ENCODE data around the gene KYNU. TPM values are rescaled to one million over a fixed set of nuclear protein-coding genes. Genes with fewer than 3 reads are reported as not detected.

Gene KYNU
- total and polyA plus RNA-seq, 10 of the 15 experiments (the other 5 are each of a cell fraction or from before 2014, with no cell fraction given) = 31.3 to 101 (median 38.3) TPM

DNA sequence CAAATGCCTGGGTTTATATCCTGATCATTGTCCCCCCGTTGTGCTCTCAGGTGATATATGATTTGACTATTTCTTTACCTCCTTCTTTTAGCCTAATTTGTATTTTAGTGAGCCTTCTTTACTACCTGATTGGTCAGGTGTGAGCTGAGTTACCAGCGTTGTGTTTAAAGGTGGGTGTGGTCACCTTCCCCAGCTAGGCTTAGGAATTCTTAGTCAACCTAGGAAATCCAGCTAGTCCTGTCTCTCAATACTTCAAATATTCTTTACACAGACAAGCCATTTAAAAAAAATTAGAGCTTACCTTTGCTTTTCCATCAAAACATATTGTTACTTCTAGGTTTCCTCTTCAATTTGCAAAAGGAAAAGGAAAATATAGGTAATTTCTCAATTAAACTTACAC lies 30.2 kb downstream of the KYNU start:
- TF ChIP-seq SUZ12 (IDR thresholded peaks at IDR 0.05; ENCODE audit: unreplicated experiment) (no peak), CHD4 (IDR thresholded peaks at IDR 0.05) (no peak), RUNX3 (IDR thresholded peaks at IDR 0.05; ENCODE audit: low read length) (no peak), CBX3 (IDR thresholded peaks at IDR 0.05; ENCODE audit: borderline replicate concordance, low read depth) (no peak), MTA3 (IDR thresholded peaks at IDR 0.05; ENCODE audit: borderline replicate concordance, low read length) (no peak), NR2C2 (IDR thresholded peaks at IDR 0.05; ENCODE audit: borderline replicate concordance, control insufficient read depth, insufficient read length, low read depth) (no peak), STAT3 (IDR thresholded peaks at IDR 0.05; ENCODE audit: low read depth, low read length) (no peak), SREBF1 (IDR thresholded peaks at IDR 0.05; ENCODE audit: low read length) (no peak), ZSCAN29 (IDR thresholded peaks at IDR 0.05) (no peak), HDAC6 (IDR thresholded peaks at IDR 0.05; ENCODE audit: unreplicated experiment) (no peak)
- TF ChIP-seq, protein P1, sequence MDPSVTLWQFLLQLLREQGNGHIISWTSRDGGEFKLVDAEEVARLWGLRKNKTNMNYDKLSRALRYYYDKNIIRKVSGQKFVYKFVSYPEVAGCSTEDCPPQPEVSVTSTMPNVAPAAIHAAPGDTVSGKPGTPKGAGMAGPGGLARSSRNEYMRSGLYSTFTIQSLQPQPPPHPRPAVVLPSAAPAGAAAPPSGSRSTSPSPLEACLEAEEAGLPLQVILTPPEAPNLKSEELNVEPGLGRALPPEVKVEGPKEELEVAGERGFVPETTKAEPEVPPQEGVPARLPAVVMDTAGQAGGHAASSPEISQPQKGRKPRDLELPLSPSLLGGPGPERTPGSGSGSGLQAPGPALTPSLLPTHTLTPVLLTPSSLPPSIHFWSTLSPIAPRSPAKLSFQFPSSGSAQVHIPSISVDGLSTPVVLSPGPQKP (IDR thresholded peaks at IDR 0.05; ENCODE audit: low read depth, low read length) = no peak
- TF ChIP-seq, protein P2, sequence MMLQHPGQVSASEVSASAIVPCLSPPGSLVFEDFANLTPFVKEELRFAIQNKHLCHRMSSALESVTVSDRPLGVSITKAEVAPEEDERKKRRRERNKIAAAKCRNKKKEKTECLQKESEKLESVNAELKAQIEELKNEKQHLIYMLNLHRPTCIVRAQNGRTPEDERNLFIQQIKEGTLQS (IDR thresholded peaks at IDR 0.05; ENCODE audit: borderline replicate concordance, extremely low read depth, low read depth, low read length) = no peak
- TF ChIP-seq, protein P3, sequence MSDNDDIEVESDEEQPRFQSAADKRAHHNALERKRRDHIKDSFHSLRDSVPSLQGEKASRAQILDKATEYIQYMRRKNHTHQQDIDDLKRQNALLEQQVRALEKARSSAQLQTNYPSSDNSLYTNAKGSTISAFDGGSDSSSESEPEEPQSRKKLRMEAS (IDR thresholded peaks at IDR 0.05; ENCODE audit: low read depth, low read length) = no peak
- H3K9ac ChIP-seq (ENCODE audit: control insufficient read depth, insufficient read depth, low read length) = no peak overlapping the region
- H3K4me3 ChIP-seq = no peak overlapping the region
- ChIA-PET CTCF (interaction anchor here (1.5 to 2.4 kb wide), 4 partner anchors 11 to 73 kb away, joined by 4 to 7 read pairs (median 6); no protein-coding TSS in a partner anchor), RAD21 (ENCODE audit: unreplicated experiment) (interaction anchor here (0.8 to 1.3 kb wide), 2 partner anchors 10 to 41 kb away, joined by 4 to 8 read pairs; no protein-coding TSS in a partner anchor), POLR2A (interaction anchor here (1.4 kb wide), 1 partner anchor 12 kb away, joined by 4 read pairs; no protein-coding TSS in a partner anchor), SMC1A (ENCODE audit: uncharacterized antibody, unreplicated experiment) (interaction anchor here (0.8 to 2.3 kb wide), 7 partner anchors 10 to 72 kb away, joined by 3 to 11 read pairs (median 3); partner anchors contain the start of gene KYNU)
- no peaks in the 10 kb centered on the region for H3K79me2 ChIP-seq (ENCODE audit: control insufficient read depth, insufficient read depth, low read length)
- in situ Hi-C loops (cut with MboI) (no loop called here), intact Hi-C loops (cut with micrococcal nuclease; ENCODE audit: unreplicated experiment) (no loop called here)
- no peaks in the 10 kb centered on the region for H3K4me1 ChIP-seq (ENCODE audit: control insufficient read depth, insufficient read depth, low read length)
- peaks cover 0 to 2% of the 10 kb centered on the region in 2 experiments; a peak in 1 of 4 replicates for H3K36me3 ChIP-seq (ENCODE audit: control insufficient read depth in 2 of 2, insufficient read depth in 2 of 2, low read length in 1 of 2)
- 100% methylated on average over 2 of the region's 2 CpGs for WGBS (ENCODE audit: insufficient coverage, insufficient replicate concordance, low lambda C conversion rate, missing lambda C conversion rate)
- no peaks in the 10 kb centered on the region for H4K20me1 ChIP-seq (ENCODE audit: control insufficient read depth, insufficient read depth)
- H3K27ac ChIP-seq (ENCODE audit: control insufficient read depth, insufficient read depth) = no peak overlapping the region
- H3K4me2 ChIP-seq (ENCODE audit: control insufficient read depth, insufficient read depth) = no peak overlapping the region
- no peaks in the 10 kb centered on the region; the same call in 2 of the 3 replicates for H3K9me3 ChIP-seq (replicated peaks; ENCODE audit: control insufficient read depth, insufficient read depth, low read length)
- FAIRE-seq (no peak), ATAC-seq (no peak), DNase-seq (ENCODE audit: low read depth, low spot score) (no peak)
- H3K27me3 ChIP-seq (replicated peaks in 1 of 2; ENCODE audit: control insufficient read depth in 2 of 2, insufficient read depth in 2 of 2, low read length in 1 of 2) = no peaks in the 10 kb centered on the region
- no TSS peak for BruUV-seq (replicated peaks)
- H2AFZ ChIP-seq (ENCODE audit: control insufficient read depth, low read depth, low read length) = no peak overlapping the region
